ENCODE results near the gene TM9SF3.

TM9SF3 gene

DNA sequence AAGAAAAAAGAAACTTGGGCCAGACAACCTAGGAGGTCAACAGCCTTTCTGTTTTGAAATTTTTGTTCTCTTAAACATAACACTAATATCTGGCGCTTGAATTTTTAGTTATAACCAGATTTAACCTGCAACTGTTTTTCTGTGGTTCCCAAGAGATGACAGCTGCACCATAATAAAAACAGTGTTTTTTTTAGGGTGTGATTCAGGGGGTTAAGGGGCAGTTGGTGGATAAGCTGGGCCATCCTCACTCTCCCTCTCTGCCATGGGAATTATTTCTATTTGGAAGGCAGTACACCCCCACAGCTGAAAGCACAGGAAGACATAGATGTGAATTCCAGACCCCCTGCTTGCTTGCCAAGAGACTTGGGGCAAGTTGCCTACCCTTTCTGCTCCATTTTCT is 20.1 kb upstream of the TM9SF3 start:
- Histone ChIP-seq H3K4me2 (ENCODE audit: low read length) (no peak overlapping the region), H3K9me3 (ENCODE audit: low read length) (no peaks in the 10 kb centered on the region), H3K27me3 (ENCODE audit: insufficient read depth, low read length) (no peaks in the 10 kb centered on the region), H3K27ac (ENCODE audit: low read depth, low read length, poor library complexity, severe bottlenecking) (no peak overlapping the region), H2AFZ (ENCODE audit: low read length) (no peak overlapping the region), H4K20me1 (ENCODE audit: insufficient read depth, low read length) (no peaks in the 10 kb centered on the region), H3K9ac (ENCODE audit: low read length) (no peak overlapping the region), H3K79me2 (ENCODE audit: insufficient read depth, low read length) (no peaks in the 10 kb centered on the region), H3K9me2 (ENCODE audit: low read depth, low read length) (no peaks in the 10 kb centered on the region), H3K4me3 (ENCODE audit: low read depth, low read length, poor library complexity, severe bottlenecking) (no peak overlapping the region), H3F3A (ENCODE audit: insufficient read depth, low read length) (no peaks in the 10 kb centered on the region), H3K36me3 (ENCODE audit: insufficient read depth, low read length) (peaks cover 70% of the 10 kb centered on the region), H3K4me1 (ENCODE audit: insufficient read depth, low read length, severe bottlenecking) (no peaks in the 10 kb centered on the region)
- no peak for TF ChIP-seq EZH2 (IDR thresholded peaks at IDR 0.05; ENCODE audit: borderline replicate concordance, low read length)
- TF ChIP-seq, protein P1, sequence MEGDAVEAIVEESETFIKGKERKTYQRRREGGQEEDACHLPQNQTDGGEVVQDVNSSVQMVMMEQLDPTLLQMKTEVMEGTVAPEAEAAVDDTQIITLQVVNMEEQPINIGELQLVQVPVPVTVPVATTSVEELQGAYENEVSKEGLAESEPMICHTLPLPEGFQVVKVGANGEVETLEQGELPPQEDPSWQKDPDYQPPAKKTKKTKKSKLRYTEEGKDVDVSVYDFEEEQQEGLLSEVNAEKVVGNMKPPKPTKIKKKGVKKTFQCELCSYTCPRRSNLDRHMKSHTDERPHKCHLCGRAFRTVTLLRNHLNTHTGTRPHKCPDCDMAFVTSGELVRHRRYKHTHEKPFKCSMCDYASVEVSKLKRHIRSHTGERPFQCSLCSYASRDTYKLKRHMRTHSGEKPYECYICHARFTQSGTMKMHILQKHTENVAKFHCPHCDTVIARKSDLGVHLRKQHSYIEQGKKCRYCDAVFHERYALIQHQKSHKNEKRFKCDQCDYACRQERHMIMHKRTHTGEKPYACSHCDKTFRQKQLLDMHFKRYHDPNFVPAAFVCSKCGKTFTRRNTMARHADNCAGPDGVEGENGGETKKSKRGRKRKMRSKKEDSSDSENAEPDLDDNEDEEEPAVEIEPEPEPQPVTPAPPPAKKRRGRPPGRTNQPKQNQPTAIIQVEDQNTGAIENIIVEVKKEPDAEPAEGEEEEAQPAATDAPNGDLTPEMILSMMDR (IDR thresholded peaks at IDR 0.05; ENCODE audit: low read length): no peak

DNA sequence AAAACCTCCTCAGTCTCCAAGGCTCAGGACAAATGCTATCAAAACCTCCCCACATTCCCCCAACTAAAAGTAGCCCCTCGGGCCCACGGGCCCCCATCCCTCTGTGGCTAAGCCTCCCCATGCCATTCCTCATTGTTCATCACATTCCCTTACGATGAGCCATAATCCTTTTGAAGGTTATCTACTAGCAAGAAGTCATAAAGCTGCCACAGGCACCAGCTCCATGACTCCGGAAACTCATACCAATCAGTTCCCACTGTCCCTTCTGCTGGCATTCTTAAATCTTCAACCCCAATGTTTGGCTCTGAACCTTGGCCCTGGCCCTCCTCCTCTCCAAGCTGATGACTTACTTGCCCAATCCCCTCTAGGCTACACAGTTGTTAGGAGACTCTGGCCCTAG is 19.4 kb upstream of the TM9SF3 start:
- Histone ChIP-seq H4K20me1 (ENCODE audit: insufficient read depth, low read length) (no peaks in the 10 kb centered on the region), H3K27me3 (ENCODE audit: insufficient read depth, low read length) (no peaks in the 10 kb centered on the region), H3K4me2 (ENCODE audit: low read length) (no peak overlapping the region), H3K4me1 (ENCODE audit: insufficient read depth, low read length, severe bottlenecking) (no peaks in the 10 kb centered on the region), H3F3A (ENCODE audit: insufficient read depth, low read length) (no peaks in the 10 kb centered on the region), H3K9me3 (ENCODE audit: low read length) (no peaks in the 10 kb centered on the region), H3K36me3 (ENCODE audit: insufficient read depth, low read length) (peaks cover 76% of the 10 kb centered on the region), H3K79me2 (ENCODE audit: insufficient read depth, low read length) (no peaks in the 10 kb centered on the region), H3K4me3 (ENCODE audit: low read depth, low read length, poor library complexity, severe bottlenecking) (no peak overlapping the region), H2AFZ (ENCODE audit: low read length) (no peak overlapping the region), H3K9me2 (ENCODE audit: low read depth, low read length) (no peaks in the 10 kb centered on the region), H3K9ac (ENCODE audit: low read length) (no peak overlapping the region), H3K27ac (ENCODE audit: low read depth, low read length, poor library complexity, severe bottlenecking) (no peak overlapping the region)
- no peak for TF ChIP-seq EZH2 (IDR thresholded peaks at IDR 0.05; ENCODE audit: borderline replicate concordance, low read length)
- TF ChIP-seq, protein P1 (IDR thresholded peaks at IDR 0.05; ENCODE audit: low read length): no peak

DNA sequence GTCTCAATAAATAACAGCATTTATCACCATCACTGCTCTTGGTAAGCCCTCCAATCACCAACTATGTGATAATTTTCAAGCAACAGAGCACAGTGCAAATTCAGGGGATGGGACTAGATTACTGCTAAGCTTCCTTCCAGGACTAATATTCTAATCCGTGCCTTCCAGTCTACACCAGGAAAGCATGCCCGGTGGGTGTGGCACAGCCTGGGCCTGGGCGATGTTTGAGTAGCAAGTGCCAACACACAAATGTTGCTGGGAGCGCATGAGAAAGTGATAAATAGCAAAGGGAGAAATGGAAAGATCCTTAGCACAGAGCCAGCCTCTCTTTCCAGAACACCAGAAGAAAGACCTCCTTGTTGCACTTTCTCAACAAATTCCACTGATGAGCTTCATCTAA is 13.5 kb upstream of the TM9SF3 start:
- Histone ChIP-seq H3K9me2 (ENCODE audit: low read depth, low read length) (no peaks in the 10 kb centered on the region), H3K27me3 (ENCODE audit: insufficient read depth, low read length) (no peaks in the 10 kb centered on the region), H3K4me1 (ENCODE audit: insufficient read depth, low read length, severe bottlenecking) (no peaks in the 10 kb centered on the region), H3K79me2 (ENCODE audit: insufficient read depth, low read length) (no peaks in the 10 kb centered on the region), H3K36me3 (ENCODE audit: insufficient read depth, low read length) (peaks cover 79% of the 10 kb centered on the region), H3K27ac (ENCODE audit: low read depth, low read length, poor library complexity, severe bottlenecking) (no peak overlapping the region), H3K4me2 (ENCODE audit: low read length) (no peak overlapping the region), H3K9ac (ENCODE audit: low read length) (no peak overlapping the region), H3K9me3 (ENCODE audit: low read length) (no peaks in the 10 kb centered on the region), H3F3A (ENCODE audit: insufficient read depth, low read length) (no peaks in the 10 kb centered on the region), H4K20me1 (ENCODE audit: insufficient read depth, low read length) (no peaks in the 10 kb centered on the region), H2AFZ (ENCODE audit: low read length) (no peak overlapping the region), H3K4me3 (ENCODE audit: low read depth, low read length, poor library complexity, severe bottlenecking) (no peak overlapping the region)
- TF ChIP-seq EZH2 (IDR thresholded peaks at IDR 0.05; ENCODE audit: borderline replicate concordance, low read length): no peak
- TF ChIP-seq, protein P1 (IDR thresholded peaks at IDR 0.05; ENCODE audit: low read length): no peak
